NCI-H1436 (cell line): ENCODE data around the gene CDC42BPA.
"Not testable (repeated sequence)": the region's sequence is repeated elsewhere in the genome, so short reads cannot be mapped to it uniquely, and the experiment has no call there.

Experiments used
- DNase-seq: peaks from one replicate; lab custom pipeline; 2025; lab: John Stamatoyannopoulos, UW

Gene CDC42BPA

GRCh38 chr1:227260433-227260832 is 57.9 kb downstream of the CDC42BPA start:
- no peak for DNase-seq

- DNase-seq: no peak
Measured at GRCh38 chr1:227257964-227258363, 60.3 kb downstream of the CDC42BPA start.

- DNase-seq: no peak
Measured at GRCh38 chr1:227255086-227255732, 63.1 kb downstream of the CDC42BPA start.

- no peak for DNase-seq
Measured at GRCh38 chr1:227253065-227253464, 65.2 kb downstream of the CDC42BPA start.

- no peak for DNase-seq
Measured at GRCh38 chr1:227245613-227246320, 72.5 kb downstream of the CDC42BPA start.

- DNase-seq: no peak
Measured at GRCh38 chr1:227244339-227245118, 73.8 kb downstream of the CDC42BPA start.

- no peak for DNase-seq
Measured at GRCh38 chr1:227242811-227243682, 75.2 kb downstream of the CDC42BPA start.

GRCh38 chr1:227240983-227241382 is 77.3 kb downstream of the CDC42BPA start:
- no peak for DNase-seq

GRCh38 chr1:227234998-227235405 is 83.3 kb downstream of the CDC42BPA start:
- DNase-seq: peak; percentile 7

GRCh38 chr1:227231128-227231527 is 87.2 kb downstream of the CDC42BPA start:
- not testable (repeated sequence) for DNase-seq

GRCh38 chr1:227228201-227228600 is 90.1 kb downstream of the CDC42BPA start:
- no peak for DNase-seq

GRCh38 chr1:227227761-227228160 is 90.5 kb downstream of the CDC42BPA start:
- DNase-seq: no peak

GRCh38 chr1:227225715-227226346 is 92.5 kb downstream of the CDC42BPA start:
- DNase-seq: no peak

- DNase-seq: no peak
Measured at GRCh38 chr1:227223171-227223806, 95.0 kb downstream of the CDC42BPA start.

- no peak for DNase-seq
Measured at GRCh38 chr1:227219715-227220292, 98.5 kb downstream of the CDC42BPA start.

- no peak for DNase-seq
Measured at GRCh38 chr1:227218870-227219573, 99.3 kb downstream of the CDC42BPA start.

GRCh38 chr1:227215863-227216510 is 102.3 kb downstream of the CDC42BPA start:
- no peak for DNase-seq

- peak; percentile 76 for DNase-seq
Measured at GRCh38 chr1:227214207-227214606, 104.1 kb downstream of the CDC42BPA start.

GRCh38 chr1:227213426-227213825 is 104.9 kb downstream of the CDC42BPA start:
- DNase-seq: no peak
